Measurements from ENCODE around the gene MDM1. TPM values are rescaled to one million over a fixed set of nuclear protein-coding genes. Genes with fewer than 3 reads are reported as not detected.

MDM1 gene
- total and polyA plus RNA-seq, 2 experiments from 2014 or later: 13.6 to 18.9 TPM

DNA sequence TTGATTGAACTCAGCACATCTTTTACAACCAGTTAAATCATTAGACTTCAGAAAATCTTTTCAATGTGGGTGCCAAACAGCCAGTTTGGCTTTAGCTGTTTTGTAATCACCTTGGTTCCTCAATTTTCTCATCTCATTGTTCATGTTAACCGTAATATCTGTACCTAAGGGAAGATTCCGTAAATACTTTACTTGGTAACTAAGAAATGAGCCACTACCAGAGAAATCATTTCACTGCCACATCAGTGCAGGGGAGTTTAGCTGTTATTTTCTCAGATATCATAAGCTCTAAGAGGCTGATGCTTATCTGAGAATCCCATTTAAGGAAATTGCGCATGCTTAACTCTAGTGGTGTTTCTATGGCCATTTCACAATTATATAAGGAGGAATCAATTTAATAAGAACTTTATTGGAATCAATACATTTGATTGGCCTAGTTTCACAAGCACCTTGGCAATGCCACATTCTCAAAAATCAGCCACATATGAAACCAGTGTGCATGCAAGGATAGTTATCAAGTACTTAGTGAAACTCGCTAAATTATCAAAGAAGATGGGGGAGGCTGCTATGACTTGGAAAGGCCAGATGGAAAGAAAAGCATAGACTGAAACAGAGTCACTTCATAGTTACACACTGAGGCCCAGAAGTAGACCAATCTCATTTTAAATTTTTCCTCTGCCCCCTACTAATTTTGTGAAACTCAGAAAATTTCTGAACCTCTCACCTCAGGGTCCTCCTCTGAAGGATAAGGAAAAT is 50.7 kb downstream of the MDM1 start:
- H3K36me3 Mint-ChIP-seq (ENCODE audit: low read depth): no peaks in the 10 kb centered on the region
- H3K9me2 ChIP-seq (ENCODE audit: insufficient read depth): no peaks in the 10 kb centered on the region
- no peak overlapping the region for H3K27ac Mint-ChIP-seq

More for the DNA sequence above, 50.7 kb downstream of the MDM1 start:
- H3K79me2 ChIP-seq (replicated peaks; ENCODE audit: insufficient read depth): no peaks in the 10 kb centered on the region
- no peaks in the 10 kb centered on the region for H3K36me3 ChIP-seq (ENCODE audit: insufficient read depth)
- no peak overlapping the region for H3K4me3 Mint-ChIP-seq
- peaks cover 18% of the 10 kb centered on the region for H3K4me1 Mint-ChIP-seq
- no peaks in the 10 kb centered on the region for H3K9me3 Mint-ChIP-seq
- H3K4me3 ChIP-seq: no peak overlapping the region
- peaks cover 7% of the 10 kb centered on the region; the same call in 1 of the 2 replicates for H3K4me1 ChIP-seq (ENCODE audit: insufficient read depth)
- H3K4me2 ChIP-seq: peak overlapping the region; percentile 34
- no peaks in the 10 kb centered on the region for H3F3A ChIP-seq (replicated peaks; ENCODE audit: low read depth)
- no peaks in the 10 kb centered on the region for H3K27me3 Mint-ChIP-seq (ENCODE audit: insufficient read depth, low read depth, poor library complexity)
- peak overlapping the region; percentile 83; the same call in 1 of the 2 replicates for H2AFZ ChIP-seq
- DNase-seq (ENCODE audit: low spot score): no peak
- TF ChIP-seq EZH2phosphoT487 (IDR thresholded peaks at IDR 0.05; ENCODE audit: unreplicated experiment): no peak
- TF ChIP-seq, protein P1, sequence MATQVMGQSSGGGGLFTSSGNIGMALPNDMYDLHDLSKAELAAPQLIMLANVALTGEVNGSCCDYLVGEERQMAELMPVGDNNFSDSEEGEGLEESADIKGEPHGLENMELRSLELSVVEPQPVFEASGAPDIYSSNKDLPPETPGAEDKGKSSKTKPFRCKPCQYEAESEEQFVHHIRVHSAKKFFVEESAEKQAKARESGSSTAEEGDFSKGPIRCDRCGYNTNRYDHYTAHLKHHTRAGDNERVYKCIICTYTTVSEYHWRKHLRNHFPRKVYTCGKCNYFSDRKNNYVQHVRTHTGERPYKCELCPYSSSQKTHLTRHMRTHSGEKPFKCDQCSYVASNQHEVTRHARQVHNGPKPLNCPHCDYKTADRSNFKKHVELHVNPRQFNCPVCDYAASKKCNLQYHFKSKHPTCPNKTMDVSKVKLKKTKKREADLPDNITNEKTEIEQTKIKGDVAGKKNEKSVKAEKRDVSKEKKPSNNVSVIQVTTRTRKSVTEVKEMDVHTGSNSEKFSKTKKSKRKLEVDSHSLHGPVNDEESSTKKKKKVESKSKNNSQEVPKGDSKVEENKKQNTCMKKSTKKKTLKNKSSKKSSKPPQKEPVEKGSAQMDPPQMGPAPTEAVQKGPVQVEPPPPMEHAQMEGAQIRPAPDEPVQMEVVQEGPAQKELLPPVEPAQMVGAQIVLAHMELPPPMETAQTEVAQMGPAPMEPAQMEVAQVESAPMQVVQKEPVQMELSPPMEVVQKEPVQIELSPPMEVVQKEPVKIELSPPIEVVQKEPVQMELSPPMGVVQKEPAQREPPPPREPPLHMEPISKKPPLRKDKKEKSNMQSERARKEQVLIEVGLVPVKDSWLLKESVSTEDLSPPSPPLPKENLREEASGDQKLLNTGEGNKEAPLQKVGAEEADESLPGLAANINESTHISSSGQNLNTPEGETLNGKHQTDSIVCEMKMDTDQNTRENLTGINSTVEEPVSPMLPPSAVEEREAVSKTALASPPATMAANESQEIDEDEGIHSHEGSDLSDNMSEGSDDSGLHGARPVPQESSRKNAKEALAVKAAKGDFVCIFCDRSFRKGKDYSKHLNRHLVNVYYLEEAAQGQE (IDR thresholded peaks at IDR 0.05; ENCODE audit: unreplicated experiment): no peak
- TF ChIP-seq, protein P2, sequence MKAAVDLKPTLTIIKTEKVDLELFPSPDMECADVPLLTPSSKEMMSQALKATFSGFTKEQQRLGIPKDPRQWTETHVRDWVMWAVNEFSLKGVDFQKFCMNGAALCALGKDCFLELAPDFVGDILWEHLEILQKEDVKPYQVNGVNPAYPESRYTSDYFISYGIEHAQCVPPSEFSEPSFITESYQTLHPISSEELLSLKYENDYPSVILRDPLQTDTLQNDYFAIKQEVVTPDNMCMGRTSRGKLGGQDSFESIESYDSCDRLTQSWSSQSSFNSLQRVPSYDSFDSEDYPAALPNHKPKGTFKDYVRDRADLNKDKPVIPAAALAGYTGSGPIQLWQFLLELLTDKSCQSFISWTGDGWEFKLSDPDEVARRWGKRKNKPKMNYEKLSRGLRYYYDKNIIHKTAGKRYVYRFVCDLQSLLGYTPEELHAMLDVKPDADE (IDR thresholded peaks at IDR 0.05): no peak
- TF ChIP-seq ZNF114 (CRISPR knock-in tag; IDR thresholded peaks at IDR 0.05): no peak
- no peak for TF ChIP-seq POLR2AphosphoS5 (IDR thresholded peaks at IDR 0.05; ENCODE audit: low read depth)
- no peak for TF ChIP-seq NANOG (IDR thresholded peaks at IDR 0.05; ENCODE audit: borderline replicate concordance)
- TF ChIP-seq JUNB (IDR thresholded peaks at IDR 0.05; ENCODE audit: unreplicated experiment): no peak
- no peak for TF ChIP-seq CREB1 (CRISPR knock-in tag; IDR thresholded peaks at IDR 0.05; ENCODE audit: low read depth)
- no peak for TF ChIP-seq EZH2 (IDR thresholded peaks at IDR 0.05; ENCODE audit: low read depth, unreplicated experiment)
- TF ChIP-seq, protein P3, sequence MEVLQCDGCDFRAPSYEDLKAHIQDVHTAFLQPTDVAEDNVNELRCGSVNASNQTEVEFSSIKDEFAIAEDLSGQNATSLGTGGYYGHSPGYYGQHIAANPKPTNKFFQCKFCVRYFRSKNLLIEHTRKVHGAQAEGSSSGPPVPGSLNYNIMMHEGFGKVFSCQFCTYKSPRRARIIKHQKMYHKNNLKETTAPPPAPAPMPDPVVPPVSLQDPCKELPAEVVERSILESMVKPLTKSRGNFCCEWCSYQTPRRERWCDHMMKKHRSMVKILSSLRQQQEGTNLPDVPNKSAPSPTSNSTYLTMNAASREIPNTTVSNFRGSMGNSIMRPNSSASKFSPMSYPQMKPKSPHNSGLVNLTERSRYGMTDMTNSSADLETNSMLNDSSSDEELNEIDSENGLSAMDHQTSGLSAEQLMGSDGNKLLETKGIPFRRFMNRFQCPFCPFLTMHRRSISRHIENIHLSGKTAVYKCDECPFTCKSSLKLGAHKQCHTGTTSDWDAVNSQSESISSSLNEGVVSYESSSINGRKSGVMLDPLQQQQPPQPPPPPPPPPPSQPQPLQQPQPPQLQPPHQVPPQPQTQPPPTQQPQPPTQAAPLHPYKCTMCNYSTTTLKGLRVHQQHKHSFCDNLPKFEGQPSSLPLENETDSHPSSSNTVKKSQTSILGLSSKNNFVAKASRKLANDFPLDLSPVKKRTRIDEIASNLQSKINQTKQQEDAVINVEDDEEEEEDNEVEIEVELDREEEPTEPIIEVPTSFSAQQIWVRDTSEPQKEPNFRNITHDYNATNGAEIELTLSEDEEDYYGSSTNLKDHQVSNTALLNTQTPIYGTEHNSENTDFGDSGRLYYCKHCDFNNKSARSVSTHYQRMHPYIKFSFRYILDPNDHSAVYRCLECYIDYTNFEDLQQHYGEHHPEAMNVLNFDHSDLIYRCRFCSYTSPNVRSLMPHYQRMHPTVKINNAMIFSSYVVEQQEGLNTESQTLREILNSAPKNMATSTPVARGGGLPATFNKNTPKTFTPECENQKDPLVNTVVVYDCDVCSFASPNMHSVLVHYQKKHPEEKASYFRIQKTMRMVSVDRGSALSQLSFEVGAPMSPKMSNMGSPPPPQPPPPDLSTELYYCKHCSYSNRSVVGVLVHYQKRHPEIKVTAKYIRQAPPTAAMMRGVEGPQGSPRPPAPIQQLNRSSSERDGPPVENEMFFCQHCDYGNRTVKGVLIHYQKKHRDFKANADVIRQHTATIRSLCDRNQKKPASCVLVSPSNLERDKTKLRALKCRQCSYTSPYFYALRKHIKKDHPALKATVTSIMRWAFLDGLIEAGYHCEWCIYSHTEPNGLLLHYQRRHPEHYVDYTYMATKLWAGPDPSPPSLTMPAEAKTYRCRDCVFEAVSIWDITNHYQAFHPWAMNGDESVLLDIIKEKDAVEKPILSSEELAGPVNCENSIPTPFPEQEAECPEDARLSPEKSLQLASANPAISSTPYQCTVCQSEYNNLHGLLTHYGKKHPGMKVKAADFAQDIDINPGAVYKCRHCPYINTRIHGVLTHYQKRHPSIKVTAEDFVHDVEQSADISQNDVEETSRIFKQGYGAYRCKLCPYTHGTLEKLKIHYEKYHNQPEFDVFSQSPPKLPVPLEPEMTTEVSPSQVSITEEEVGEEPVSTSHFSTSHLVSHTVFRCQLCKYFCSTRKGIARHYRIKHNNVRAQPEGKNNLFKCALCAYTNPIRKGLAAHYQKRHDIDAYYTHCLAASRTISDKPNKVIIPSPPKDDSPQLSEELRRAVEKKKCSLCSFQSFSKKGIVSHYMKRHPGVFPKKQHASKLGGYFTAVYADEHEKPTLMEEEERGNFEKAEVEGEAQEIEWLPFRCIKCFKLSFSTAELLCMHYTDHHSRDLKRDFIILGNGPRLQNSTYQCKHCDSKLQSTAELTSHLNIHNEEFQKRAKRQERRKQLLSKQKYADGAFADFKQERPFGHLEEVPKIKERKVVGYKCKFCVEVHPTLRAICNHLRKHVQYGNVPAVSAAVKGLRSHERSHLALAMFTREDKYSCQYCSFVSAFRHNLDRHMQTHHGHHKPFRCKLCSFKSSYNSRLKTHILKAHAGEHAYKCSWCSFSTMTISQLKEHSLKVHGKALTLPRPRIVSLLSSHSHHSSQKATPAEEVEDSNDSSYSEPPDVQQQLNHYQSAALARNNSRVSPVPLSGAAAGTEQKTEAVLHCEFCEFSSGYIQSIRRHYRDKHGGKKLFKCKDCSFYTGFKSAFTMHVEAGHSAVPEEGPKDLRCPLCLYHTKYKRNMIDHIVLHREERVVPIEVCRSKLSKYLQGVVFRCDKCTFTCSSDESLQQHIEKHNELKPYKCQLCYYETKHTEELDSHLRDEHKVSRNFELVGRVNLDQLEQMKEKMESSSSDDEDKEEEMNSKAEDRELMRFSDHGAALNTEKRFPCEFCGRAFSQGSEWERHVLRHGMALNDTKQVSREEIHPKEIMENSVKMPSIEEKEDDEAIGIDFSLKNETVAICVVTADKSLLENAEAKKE (CRISPR knock-in tag; IDR thresholded peaks at IDR 0.05): no peak
- no peak for ATAC-seq
- no peaks in the 10 kb centered on the region for H4K20me1 ChIP-seq (replicated peaks; ENCODE audit: insufficient read depth)
- H3K27me3 ChIP-seq (ENCODE audit: insufficient read depth): no peaks in the 10 kb centered on the region
- no peak overlapping the region for H3K27ac ChIP-seq (ENCODE audit: low read depth)

Data from GM23338 (cell line).